ENCODE measurements around the gene PAK4.
A peak's percentile ranks its signal among the peaks of the same experiment; 100 is the strongest.

- TF ChIP-seq RFX5 (IDR thresholded peaks at IDR 0.05; ENCODE audit: low read length) = no peak
- no peak for TF ChIP-seq CTCF (IDR thresholded peaks at IDR 0.05)
- TF ChIP-seq EP300 (IDR thresholded peaks at IDR 0.05; ENCODE audit: borderline replicate concordance in 1 of 2, low read depth in 1 of 2, low read length in 1 of 2) = no peak
- peak; percentile 41; the same call in 1 of the 2 replicates for TF ChIP-seq FOSL2 (IDR thresholded peaks at IDR 0.05; ENCODE audit: borderline replicate concordance, low read depth)
- TF ChIP-seq IRF3 (IDR thresholded peaks at IDR 0.05; ENCODE audit: low read depth, low read length) = no peak
- TF ChIP-seq RAD21 (IDR thresholded peaks at IDR 0.05; ENCODE audit: low read length) = no peak
- no peak for TF ChIP-seq MAX (IDR thresholded peaks at IDR 0.05; ENCODE audit: low read depth)
- TF ChIP-seq SIN3A (IDR thresholded peaks at IDR 0.05; ENCODE audit: borderline replicate concordance, low read depth, low read length) = no peak
Observed at GRCh38 chr19:39112338-39112890, 13.2 kb upstream of the PAK4 start.
